ENCODE results near the gene TRAPPC1.
"Not testable (repeated sequence)": the region's sequence is repeated elsewhere in the genome, so short reads cannot be mapped to it uniquely, and the experiment has no call there.

The TRAPPC1 gene

GRCh38 chr17:7956228-7956965, 24.7 kb upstream of the TRAPPC1 start:
- H3K4me3 ChIP-seq (ENCODE audit: insufficient read depth, low read length, poor library complexity, severe bottlenecking) = no peak overlapping the region
- H3K4me2 ChIP-seq (ENCODE audit: low read depth, low read length, poor library complexity, severe bottlenecking) = no peak overlapping the region
- no peak overlapping the region for H2AFZ ChIP-seq (ENCODE audit: low read depth, low read length, severe bottlenecking)
- H3F3A ChIP-seq (ENCODE audit: insufficient read depth) = no peaks in the 10 kb centered on the region
- no peaks in the 10 kb centered on the region for H3K36me3 ChIP-seq (ENCODE audit: low read length)
- H3K79me2 ChIP-seq (ENCODE audit: insufficient read depth, low read length) = no peaks in the 10 kb centered on the region
- H3K9me3 ChIP-seq (ENCODE audit: insufficient read depth, low read length) = no peaks in the 10 kb centered on the region
- H3K9ac ChIP-seq (ENCODE audit: low read length) = no peak overlapping the region
- H3K27me3 ChIP-seq (ENCODE audit: low read length) = no peaks in the 10 kb centered on the region
- TF ChIP-seq EZH2phosphoT487 (conservative IDR thresholded peaks at IDR 0.05; ENCODE audit: low read length) = no peak
- TF ChIP-seq CTCF (IDR thresholded peaks at IDR 0.05; ENCODE audit: insufficient read depth, low read length, poor library complexity, severe bottlenecking) = no peak
- no peaks in the 10 kb centered on the region for H4K20me1 ChIP-seq (ENCODE audit: low read depth, low read length)
- no peak overlapping the region for H3K27ac ChIP-seq (ENCODE audit: low read depth, low read length)
- no peaks in the 10 kb centered on the region for H3K9me2 ChIP-seq (replicated peaks; ENCODE audit: insufficient read depth, low read length)

GRCh38 chr17:7955414-7956227, 23.9 kb upstream of the TRAPPC1 start:
- Histone ChIP-seq H3K79me2 (ENCODE audit: insufficient read depth, low read length) (no peaks in the 10 kb centered on the region), H3K27ac (ENCODE audit: low read depth, low read length) (no peak overlapping the region), H3K36me3 (ENCODE audit: low read length) (no peaks in the 10 kb centered on the region), H3K9ac (ENCODE audit: low read length) (no peak overlapping the region), H3K9me3 (ENCODE audit: insufficient read depth, low read length) (no peaks in the 10 kb centered on the region), H3F3A (ENCODE audit: insufficient read depth) (no peaks in the 10 kb centered on the region), H3K9me2 (replicated peaks; ENCODE audit: insufficient read depth, low read length) (no peaks in the 10 kb centered on the region), H2AFZ (ENCODE audit: low read depth, low read length, severe bottlenecking) (no peak overlapping the region), H3K4me3 (ENCODE audit: insufficient read depth, low read length, poor library complexity, severe bottlenecking) (no peak overlapping the region), H3K4me2 (ENCODE audit: low read depth, low read length, poor library complexity, severe bottlenecking) (no peak overlapping the region), H4K20me1 (ENCODE audit: low read depth, low read length) (no peaks in the 10 kb centered on the region), H3K27me3 (ENCODE audit: low read length) (no peaks in the 10 kb centered on the region)
- no peak for TF ChIP-seq EZH2phosphoT487 (conservative IDR thresholded peaks at IDR 0.05; ENCODE audit: low read length)
- TF ChIP-seq CTCF (IDR thresholded peaks at IDR 0.05; ENCODE audit: insufficient read depth, low read length, poor library complexity, severe bottlenecking) = no peak

GRCh38 chr17:7953266-7953665, 21.5 kb upstream of the TRAPPC1 start:
- not testable (repeated sequence) for H3K27ac ChIP-seq (ENCODE audit: low read depth, low read length); H3K27me3 ChIP-seq (ENCODE audit: low read length); H4K20me1 ChIP-seq (ENCODE audit: low read depth, low read length); H3K4me3 ChIP-seq (ENCODE audit: insufficient read depth, low read length, poor library complexity, severe bottlenecking); H3K9me2 ChIP-seq (replicated peaks; ENCODE audit: insufficient read depth, low read length); H3K4me2 ChIP-seq (ENCODE audit: low read depth, low read length, poor library complexity, severe bottlenecking); H3K9ac ChIP-seq (ENCODE audit: low read length); H3F3A ChIP-seq (ENCODE audit: insufficient read depth); H3K9me3 ChIP-seq (ENCODE audit: insufficient read depth, low read length); H2AFZ ChIP-seq (ENCODE audit: low read depth, low read length, severe bottlenecking); H3K79me2 ChIP-seq (ENCODE audit: insufficient read depth, low read length)
- peaks cover 11% of the 10 kb centered on the region; the same call in 1 of the 2 replicates for H3K36me3 ChIP-seq (ENCODE audit: low read length)

Measured in SU-DHL-6 (cell line).